HCT116 (cell line): ENCODE data around the gene TWIST2.

ENCODE experiments used
- EZH2 ChIP-seq: fragments of 200-600 bp; sonication (generic); IDR thresholded peaks from 2 replicates; pipeline ENCODE4 v1.6.1; 2017; ENCODE audit warnings: antibody characterized with exemption, mixed run types
- POLR2A ChIP-seq: IDR thresholded peaks from 2 replicates; pipeline ENCODE4 v1.7.0; 2011; ENCODE audit warnings: borderline replicate concordance; ENCODE audit not compliant: insufficient read depth, insufficient read length; ENCODE audit errors: extremely low read depth
- SIN3A ChIP-seq: IDR thresholded peaks from 2 replicates; pipeline ENCODE4 v1.6.1; 2012; ENCODE audit warnings: low read depth
- SP1 ChIP-seq: IDR thresholded peaks from 2 replicates; pipeline ENCODE4 v1.6.1; 2012; ENCODE audit warnings: low read depth
- TCF7L2 ChIP-seq: IDR thresholded peaks from 2 replicates; pipeline ENCODE4 v1.7.0; 2011; ENCODE audit warnings: borderline replicate concordance, inconsistent platforms; ENCODE audit not compliant: insufficient read depth, insufficient read length; ENCODE audit errors: extremely low read depth
- TF ChIP-seq, protein P1 (sequence below), 3 experiments: fragments of 200-600 bp in 1 of 3; sonication (generic) in 1 of 3; IDR thresholded peaks in 2 of 3; conservative IDR thresholded peaks in 1 of 3; 2 replicates each; pipeline ENCODE4 v1.5.1; 2012 to 2017; ENCODE audit warnings: low read depth in 2 of 3, low read length in 2 of 3, antibody characterized with exemption in 1 of 3, borderline replicate concordance in 1 of 3, control low read depth in 1 of 3, mild to moderate bottlenecking in 1 of 3, mixed read lengths in 1 of 3, mixed run types in 1 of 3, moderate library complexity in 1 of 3; ENCODE audit not compliant: insufficient read depth in 1 of 3

- TF ChIP-seq SP1 (no peak), TCF7L2 (no peak), EZH2 (no peak), SIN3A (no peak), POLR2A (no peak)
- TF ChIP-seq, protein P1, sequence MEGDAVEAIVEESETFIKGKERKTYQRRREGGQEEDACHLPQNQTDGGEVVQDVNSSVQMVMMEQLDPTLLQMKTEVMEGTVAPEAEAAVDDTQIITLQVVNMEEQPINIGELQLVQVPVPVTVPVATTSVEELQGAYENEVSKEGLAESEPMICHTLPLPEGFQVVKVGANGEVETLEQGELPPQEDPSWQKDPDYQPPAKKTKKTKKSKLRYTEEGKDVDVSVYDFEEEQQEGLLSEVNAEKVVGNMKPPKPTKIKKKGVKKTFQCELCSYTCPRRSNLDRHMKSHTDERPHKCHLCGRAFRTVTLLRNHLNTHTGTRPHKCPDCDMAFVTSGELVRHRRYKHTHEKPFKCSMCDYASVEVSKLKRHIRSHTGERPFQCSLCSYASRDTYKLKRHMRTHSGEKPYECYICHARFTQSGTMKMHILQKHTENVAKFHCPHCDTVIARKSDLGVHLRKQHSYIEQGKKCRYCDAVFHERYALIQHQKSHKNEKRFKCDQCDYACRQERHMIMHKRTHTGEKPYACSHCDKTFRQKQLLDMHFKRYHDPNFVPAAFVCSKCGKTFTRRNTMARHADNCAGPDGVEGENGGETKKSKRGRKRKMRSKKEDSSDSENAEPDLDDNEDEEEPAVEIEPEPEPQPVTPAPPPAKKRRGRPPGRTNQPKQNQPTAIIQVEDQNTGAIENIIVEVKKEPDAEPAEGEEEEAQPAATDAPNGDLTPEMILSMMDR (IDR thresholded peaks at IDR 0.05 in 2 of 3, conservative IDR thresholded peaks at IDR 0.05 in 1 of 3; ENCODE audit: borderline replicate concordance in 1 of 3, insufficient read depth in 1 of 3, low read depth in 2 of 3, low read length in 2 of 3): no peak
These were observed 51.5 kb downstream of the TWIST2 start for GRCh38 chr2:238899386-238899785.
